GM10266 (cell line): Measurements from ENCODE around the gene SHF.

Experiments
- DNase-seq: peaks from one replicate; pipeline ENCODE4 v3.0.0; 2012; ENCODE audit errors: extremely low spot score
- TF ChIP-seq, protein P1 (sequence below): IDR thresholded peaks from 2 replicates; pipeline ENCODE4 v1.5.1; 2012; ENCODE audit warnings: mild to moderate bottlenecking, low read depth; ENCODE audit not compliant: control insufficient read depth, insufficient read depth; ENCODE audit errors: missing control alignments

The SHF gene

DNA sequence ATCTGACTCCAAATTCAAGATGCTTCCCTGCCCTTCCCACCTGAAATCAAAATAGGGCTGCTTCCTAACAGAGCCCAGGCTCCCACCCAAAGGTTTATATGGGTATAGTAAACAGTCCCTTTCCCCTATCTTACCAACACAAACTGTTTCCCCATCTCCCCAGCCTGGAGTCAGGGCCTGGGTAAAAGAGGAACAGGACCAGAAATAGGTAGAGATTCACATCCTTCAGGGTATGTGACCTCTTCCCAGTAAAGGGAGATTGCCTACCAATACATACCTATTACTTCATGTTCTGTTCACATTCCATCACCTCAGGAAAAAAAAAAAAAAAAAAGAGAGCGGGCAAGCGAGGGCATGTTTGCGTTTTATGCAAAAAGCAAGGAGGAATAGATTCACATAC, 9.7 kb upstream of the SHF start:
- no peak for DNase-seq
- TF ChIP-seq, protein P1, sequence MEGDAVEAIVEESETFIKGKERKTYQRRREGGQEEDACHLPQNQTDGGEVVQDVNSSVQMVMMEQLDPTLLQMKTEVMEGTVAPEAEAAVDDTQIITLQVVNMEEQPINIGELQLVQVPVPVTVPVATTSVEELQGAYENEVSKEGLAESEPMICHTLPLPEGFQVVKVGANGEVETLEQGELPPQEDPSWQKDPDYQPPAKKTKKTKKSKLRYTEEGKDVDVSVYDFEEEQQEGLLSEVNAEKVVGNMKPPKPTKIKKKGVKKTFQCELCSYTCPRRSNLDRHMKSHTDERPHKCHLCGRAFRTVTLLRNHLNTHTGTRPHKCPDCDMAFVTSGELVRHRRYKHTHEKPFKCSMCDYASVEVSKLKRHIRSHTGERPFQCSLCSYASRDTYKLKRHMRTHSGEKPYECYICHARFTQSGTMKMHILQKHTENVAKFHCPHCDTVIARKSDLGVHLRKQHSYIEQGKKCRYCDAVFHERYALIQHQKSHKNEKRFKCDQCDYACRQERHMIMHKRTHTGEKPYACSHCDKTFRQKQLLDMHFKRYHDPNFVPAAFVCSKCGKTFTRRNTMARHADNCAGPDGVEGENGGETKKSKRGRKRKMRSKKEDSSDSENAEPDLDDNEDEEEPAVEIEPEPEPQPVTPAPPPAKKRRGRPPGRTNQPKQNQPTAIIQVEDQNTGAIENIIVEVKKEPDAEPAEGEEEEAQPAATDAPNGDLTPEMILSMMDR = no peak

DNA sequence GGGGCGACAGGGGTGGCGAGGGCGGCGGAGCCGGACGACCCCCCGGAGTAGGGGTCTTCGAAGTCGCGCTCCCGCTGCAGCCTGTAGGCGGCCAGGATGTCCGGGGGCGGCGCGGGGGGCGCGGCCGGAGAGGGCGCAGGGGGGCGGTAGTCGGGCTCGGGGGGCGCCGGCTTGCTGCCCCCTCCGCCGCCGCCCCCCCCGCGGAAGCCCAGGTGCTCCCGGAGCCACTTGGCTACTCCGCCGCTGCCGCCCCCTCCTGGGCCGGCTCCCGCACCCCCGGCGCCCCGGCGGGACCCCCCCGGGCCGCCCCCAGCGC, 230 bp downstream of the SHF start:
- no peak for DNase-seq
- TF ChIP-seq, protein P1 = no peak

DNA sequence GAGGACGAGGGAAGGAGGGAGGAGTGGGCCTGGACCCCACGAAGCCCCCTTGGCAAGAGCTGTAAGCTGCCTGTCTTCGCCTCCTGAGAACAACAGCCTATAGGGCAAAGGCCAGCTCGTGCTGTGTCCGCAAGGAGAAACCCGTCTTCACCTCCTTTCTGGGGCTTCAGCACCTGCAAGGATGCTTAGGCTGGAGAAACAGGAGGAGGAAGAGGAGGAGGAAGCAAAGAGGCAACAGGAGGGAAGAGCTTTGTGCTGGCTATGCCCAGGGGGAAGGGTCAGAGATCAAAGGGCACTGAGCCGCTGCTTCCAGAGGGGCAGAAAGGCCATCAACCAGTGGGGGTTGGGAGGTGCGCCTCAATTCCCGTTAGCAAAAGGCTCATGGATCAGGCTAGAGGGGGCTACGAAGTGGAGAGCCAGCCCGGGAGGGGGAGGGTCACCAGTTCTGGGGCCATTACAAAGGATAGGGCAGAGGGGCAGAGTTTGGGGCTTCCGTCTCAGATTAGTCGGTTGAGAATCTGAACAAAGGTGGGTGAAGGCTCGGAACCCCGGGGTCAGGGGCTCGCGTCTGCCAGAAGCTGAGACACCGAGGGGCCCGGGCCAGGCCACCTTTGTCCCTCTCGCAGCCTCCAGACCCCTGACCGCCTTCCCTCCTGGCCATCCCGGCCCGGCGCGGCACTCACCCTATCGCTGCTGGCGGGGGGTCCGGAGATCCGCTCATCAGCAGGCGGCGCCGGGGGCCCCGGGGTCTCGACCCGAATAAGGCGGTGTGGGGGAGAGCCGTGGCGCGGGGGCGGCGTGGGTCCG, 792 bp downstream of the SHF start:
- TF ChIP-seq, protein P1 = no peak
- no peak for DNase-seq

DNA sequence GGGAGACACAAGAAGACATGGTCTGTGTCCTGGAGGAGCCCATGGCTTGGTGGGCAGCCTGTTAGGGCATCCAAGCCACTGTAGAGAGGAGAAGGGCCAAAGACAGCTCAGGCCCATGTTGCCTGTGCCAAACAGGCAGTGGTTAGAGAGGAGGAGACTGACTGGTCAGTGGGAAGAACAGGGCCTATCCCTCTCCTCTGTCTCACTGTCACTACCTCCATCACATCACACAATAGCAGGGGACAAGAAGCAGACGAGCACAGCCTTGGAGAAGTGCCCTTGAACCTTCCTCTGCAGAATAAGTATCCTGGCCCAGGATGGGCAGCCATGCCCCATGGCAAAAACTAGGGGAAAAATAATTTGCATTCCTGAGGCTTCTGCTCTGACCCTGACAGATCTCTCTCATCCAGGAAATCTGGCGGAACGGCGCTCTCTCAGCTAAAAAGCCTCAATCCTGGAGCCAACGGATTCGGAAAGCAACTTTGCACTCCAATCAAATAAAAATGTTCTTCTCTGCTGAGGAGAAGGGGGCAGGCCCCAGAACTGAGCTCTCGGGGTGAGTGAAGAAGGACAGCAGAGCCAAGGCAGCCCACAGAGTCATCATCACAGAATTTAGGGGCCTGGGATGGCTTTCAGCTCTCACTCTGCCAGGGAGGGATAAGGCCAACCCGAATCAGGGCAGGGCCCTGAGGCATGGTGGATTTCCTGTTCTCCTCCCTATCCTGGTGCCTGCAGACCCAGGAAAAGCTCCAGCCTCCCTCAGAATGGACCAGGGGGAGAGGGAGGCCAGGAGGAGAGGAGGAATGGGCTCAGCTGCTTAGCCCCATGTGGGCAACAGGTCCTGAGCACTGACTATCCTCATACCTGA, 1.6 kb downstream of the SHF start:
- TF ChIP-seq, protein P1 = no peak
- DNase-seq = no peak

DNA sequence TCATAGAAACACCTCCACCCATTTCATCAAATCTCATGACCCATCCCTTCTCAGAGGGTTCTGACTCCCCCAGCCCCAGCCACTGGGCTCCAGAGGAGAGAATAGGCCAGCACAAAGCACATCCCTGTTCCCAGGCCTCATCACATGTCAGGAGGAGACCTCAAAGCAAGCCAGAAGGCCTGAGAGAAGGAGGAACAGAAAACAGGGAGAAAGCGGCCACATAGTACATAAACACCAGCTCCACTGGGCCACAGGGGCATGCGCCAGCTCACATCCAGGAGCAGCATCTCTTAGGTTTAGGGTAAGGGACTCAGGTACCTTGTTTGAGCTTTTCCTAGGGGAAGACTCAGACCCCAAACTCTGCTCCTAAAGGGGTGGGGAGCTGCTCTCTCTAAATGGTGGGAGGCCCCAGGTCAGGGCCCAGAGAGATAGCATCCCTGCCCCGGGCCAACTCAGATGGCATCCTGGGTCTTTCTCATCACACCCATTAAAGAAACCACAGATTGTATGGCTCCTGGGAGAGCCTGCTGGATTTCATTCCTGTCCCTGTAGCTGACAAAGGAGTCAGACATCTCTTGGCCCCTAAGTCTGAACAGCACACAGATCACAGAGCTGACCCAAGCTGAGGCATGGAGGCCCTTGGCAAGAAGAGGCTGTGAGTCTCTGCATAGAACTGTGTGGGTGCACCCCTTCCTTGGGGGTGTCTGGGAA, 2.5 kb downstream of the SHF start:
- no peak for DNase-seq
- TF ChIP-seq, protein P1 = no peak

DNA sequence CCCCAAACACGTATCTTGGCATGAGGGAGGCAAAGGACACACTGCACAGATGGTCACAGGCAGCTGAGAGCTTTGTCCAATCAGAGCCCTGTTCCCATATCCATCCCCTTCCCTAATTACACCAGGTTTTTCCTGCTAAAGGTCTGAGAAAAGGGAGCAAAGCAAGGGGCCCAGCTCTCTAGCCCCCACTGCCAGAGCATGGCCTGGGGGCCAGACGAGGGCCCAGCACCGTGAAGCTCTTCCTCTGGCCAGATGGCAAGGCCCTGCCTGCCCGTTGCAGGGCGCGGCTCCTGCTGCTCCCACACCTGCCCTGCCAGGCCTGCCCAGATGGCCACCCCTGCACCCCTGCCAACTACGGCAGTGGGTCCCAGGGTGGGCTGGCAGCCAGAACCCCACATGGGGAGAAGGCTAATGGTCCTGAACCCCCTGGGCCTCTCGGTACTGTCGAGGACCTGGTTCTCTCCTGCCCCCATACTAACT, 3.2 kb downstream of the SHF start:
- DNase-seq = no peak

More for the DNA sequence above, 3.2 kb downstream of the SHF start:
- TF ChIP-seq, protein P1 = no peak
